RPMI8226 (cell line): ENCODE data around the gene RRH.

ENCODE experiments used
- DNase-seq: peaks from one replicate; pipeline ENCODE4 v3.0.0-alpha.2; 2015

Gene RRH

GRCh38 chr4:109890076-109890475 lies 62.3 kb downstream of the RRH start:
- DNase-seq = no peak
